Endothelial cell of umbilical vein (primary cell): ENCODE measurements around the gene DNAH6. TPM values are rescaled to one million over a fixed set of nuclear protein-coding genes. Genes with fewer than 3 reads are reported as not detected.

ENCODE experiments used
- BruUV-seq: library from RNA; stranded (reverse); fragments of 400-500 nt; replicated peaks from 2 replicates; lab custom pipeline; 2021; lab: Mats Ljungman, UMichigan
- CTCF ChIA-PET: fragments of 300-600, 350-600 bp; sonication (Branson Sonifier 250); formaldehyde crosslinking; loops from one replicate; lab custom pipeline; 2021; ENCODE audit warnings: antibody characterized with exemption, inconsistent platforms; lab: Charles Lee
- POLR2A ChIA-PET: fragments of 300-600, 350-600 bp; sonication (Branson Sonifier 250); formaldehyde crosslinking; loops from one replicate; lab custom pipeline; 2021; ENCODE audit warnings: antibody characterized with exemption, inconsistent platforms; lab: Charles Lee
- DNase-seq: peaks from one replicate; pipeline ENCODE4 v3.0.0-alpha.2; 2011; ENCODE audit warnings: low read depth, low spot score
- FAIRE-seq: peaks from 2 replicates; lab custom pipeline; 2011; peaks lifted over from hg19 to GRCh38; lab: Jason Lieb, UNC
- H2AFZ ChIP-seq: 2 replicates; pipeline ENCODE4 v1.6.0; 2012; ENCODE audit warnings: low read depth, low read length, control low read depth, inconsistent platforms
- H3K27ac ChIP-seq: 2 replicates; pipeline ENCODE4 v1.5.1; 2011; ENCODE audit warnings: low read depth, mild to moderate bottlenecking, control low read depth, low read length, moderate library complexity; ENCODE audit not compliant: insufficient read depth
- H3K27me3 ChIP-seq, 2 experiments: 2 replicates each; pipeline versions ENCODE4 v1.6.0 to v1.6.1; 2011; ENCODE audit warnings: low read length in 2 of 2, mixed read lengths in 1 of 2; ENCODE audit not compliant: control insufficient read depth in 2 of 2, insufficient read depth in 2 of 2
- H3K36me3 ChIP-seq, 2 experiments: 2 replicates in 1 of 2; 3 replicates in 1 of 2; pipeline ENCODE4 v1.5.1; 2011; ENCODE audit warnings: low read length in 2 of 2, mild to moderate bottlenecking in 1 of 2, moderate library complexity in 1 of 2; ENCODE audit not compliant: control insufficient read depth in 2 of 2, insufficient read depth in 2 of 2; ENCODE audit errors: extremely low read depth in 1 of 2
- H3K4me1 ChIP-seq: 3 replicates; pipeline ENCODE4 v1.5.1; 2011; ENCODE audit warnings: mild to moderate bottlenecking, low read length; ENCODE audit not compliant: control insufficient read depth, insufficient read depth; ENCODE audit errors: extremely low read depth
- H3K4me2 ChIP-seq: 2 replicates; pipeline ENCODE4 v1.6.1; 2011; ENCODE audit warnings: low read length, control low read depth, mixed read lengths; ENCODE audit not compliant: insufficient read depth
- H3K4me3 ChIP-seq, 3 experiments: fragments of 200-600 bp in 1 of 3; sonication (generic), shearing (Covaris generic) in 1 of 3; replicated peaks in 1 of 3; 2 replicates each; pipeline ENCODE4 v1.5.1; 2011 to 2016; ENCODE audit warnings: control low read depth in 3 of 3, low read length in 3 of 3, mild to moderate bottlenecking in 2 of 3, inconsistent platforms in 1 of 3, low read depth in 1 of 3, moderate library complexity in 1 of 3; ENCODE audit not compliant: insufficient read depth in 1 of 3
- H3K79me2 ChIP-seq: 2 replicates; pipeline ENCODE4 v1.6.0; 2012; ENCODE audit warnings: low read length, inconsistent platforms; ENCODE audit not compliant: control insufficient read depth, insufficient read depth
- H3K9ac ChIP-seq: replicated peaks from 2 replicates; pipeline ENCODE3; 2011; ENCODE audit warnings: low read length, control low read depth; ENCODE audit not compliant: insufficient read depth; ENCODE audit errors: extremely low read depth
- H3K9me1 ChIP-seq: replicated peaks from 3 replicates; pipeline ENCODE4 v1.6.0; 2011; ENCODE audit warnings: mild to moderate bottlenecking, low read length; ENCODE audit not compliant: control insufficient read depth, insufficient read depth; ENCODE audit errors: extremely low read depth
- H3K9me3 ChIP-seq: replicated peaks from 2 replicates; pipeline ENCODE4 v1.5.1; 2012; ENCODE audit warnings: low read length, inconsistent platforms; ENCODE audit not compliant: control insufficient read depth, insufficient read depth
- H4K20me1 ChIP-seq: replicated peaks from 2 replicates; pipeline ENCODE3; 2011; ENCODE audit warnings: mild to moderate bottlenecking, low read length; ENCODE audit not compliant: control insufficient read depth, insufficient read depth; ENCODE audit errors: extremely low read depth
- EZH2 ChIP-seq: IDR thresholded peaks from 2 replicates; pipeline ENCODE4 v1.6.1; 2012; ENCODE audit warnings: borderline replicate concordance, low read depth, mild to moderate bottlenecking, moderate library complexity, low read length, inconsistent platforms; ENCODE audit not compliant: severe bottlenecking
- FOS ChIP-seq: IDR thresholded peaks from 2 replicates; pipeline ENCODE4 v1.6.1; 2011; ENCODE audit warnings: mild to moderate bottlenecking, low read length, moderate library complexity, borderline replicate concordance; ENCODE audit not compliant: insufficient read depth
- GATA2 ChIP-seq: IDR thresholded peaks from 2 replicates; pipeline ENCODE4 v1.7.0; 2011; ENCODE audit warnings: low read depth, mild to moderate bottlenecking, moderate library complexity, mixed read lengths, low read length; ENCODE audit not compliant: insufficient read length, insufficient read depth
- JUN ChIP-seq: IDR thresholded peaks from 2 replicates; pipeline ENCODE4 v1.6.1; 2011; ENCODE audit warnings: borderline replicate concordance, low read depth; ENCODE audit not compliant: insufficient read length, insufficient read depth
- MAX ChIP-seq: IDR thresholded peaks from 2 replicates; pipeline ENCODE4 v1.6.1; 2011; ENCODE audit not compliant: insufficient read depth, insufficient read length
- MYC ChIP-seq: IDR thresholded peaks from one replicate; pipeline ENCODE4 v1.6.1; 2011; ENCODE audit warnings: mild to moderate bottlenecking, low read depth, low read length
- POLR2A ChIP-seq: IDR thresholded peaks from 2 replicates; pipeline ENCODE4 v1.6.1; 2012; ENCODE audit warnings: low read depth, mild to moderate bottlenecking, control low read depth, low read length
- POLR2AphosphoS5 ChIP-seq: IDR thresholded peaks from 2 replicates; pipeline ENCODE4 v1.6.1; 2012; ENCODE audit warnings: low read depth, mild to moderate bottlenecking, control low read depth, low read length, moderate library complexity; ENCODE audit not compliant: insufficient read depth
- dilution Hi-C: fragments of 300-500 bp; cut with MboI; formaldehyde crosslinking; loops from one replicate; pipeline ENCODE4 v1.15.0; 2019; ENCODE audit warnings: low sequenced_read_pairs; ENCODE audit not compliant: extremely low pct_ligation_motif_present
- intact Hi-C: fragments of 100-400 bp; cut with micrococcal nuclease; formaldehyde crosslinking; loops from one replicate; pipeline ENCODE4 v1.10.0; 2022
- polyA plus RNA-seq, 4 experiments: library from polyadenylated mRNA; depleted of rRNA in 3 of 4; stranded (reverse) in 3 of 4; unstranded in 1 of 4; fragments of >200 nt; gene quantifications; 2 replicates each; pipeline versions ENCODE4 v1.2.1 to v1.2.3, GENCODE V29; 2011 to 2012; ENCODE audit warnings: missing spikeins in 1 of 4
- total RNA-seq: library from RNA; stranded (reverse); gene quantifications from 2 replicates; pipeline ENCODE4 v1.2.3, GENCODE V29; 2021
- TF ChIP-seq, protein P1 (sequence below), 2 donors: IDR thresholded peaks; 1 replicate in 1 of 2; 2 replicates in 1 of 2; pipeline ENCODE4 v1.5.1; 2011; ENCODE audit warnings: low read length in 2 of 2, mild to moderate bottlenecking in 2 of 2, moderate library complexity in 2 of 2, control low read depth in 1 of 2, inconsistent platforms in 1 of 2, low read depth in 1 of 2; ENCODE audit not compliant: insufficient read depth in 1 of 2; ENCODE audit errors: extremely low read depth in 1 of 2

The DNAH6 gene
- total and polyA plus RNA-seq, 2 donors (not counting 3 experiments of a cell fraction or from before 2014, with no cell fraction given): 0.24 TPM; not detected in 1

DNA sequence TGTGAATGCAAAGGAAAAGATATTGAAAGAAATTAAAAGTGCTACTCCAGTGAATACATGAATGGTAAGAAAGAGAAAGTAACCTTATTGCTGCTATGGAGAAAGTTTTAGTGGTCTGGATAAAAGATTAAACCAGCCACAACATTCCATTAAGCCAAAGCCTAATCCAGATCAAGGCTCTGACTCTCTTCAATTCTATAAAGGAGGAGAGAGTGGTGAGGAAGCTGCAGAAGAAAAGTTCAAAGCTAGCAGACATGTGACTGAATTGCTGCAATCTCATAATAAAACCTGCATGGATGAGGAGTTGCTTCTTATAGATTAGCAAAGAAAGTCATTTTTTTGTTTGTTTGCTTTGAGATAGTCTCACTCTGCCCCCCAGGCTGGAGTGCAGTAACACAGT is 130.2 kb downstream of the DNAH6 start:
- no peak overlapping the region for H3K9ac ChIP-seq

More for the DNA sequence above, 130.2 kb downstream of the DNAH6 start:
- CTCF ChIA-PET: interaction anchor here (0.8 kb wide), 1 partner anchor 120 kb away, joined by 3 read pairs; no protein-coding TSS in a partner anchor
- no peaks in the 10 kb centered on the region for H3K4me1 ChIP-seq
- TF ChIP-seq GATA2 (no peak), EZH2 (no peak), MAX (no peak), FOS (no peak), MYC (no peak), POLR2AphosphoS5 (no peak), JUN (no peak), POLR2A (no peak)
- TF ChIP-seq, protein P1, sequence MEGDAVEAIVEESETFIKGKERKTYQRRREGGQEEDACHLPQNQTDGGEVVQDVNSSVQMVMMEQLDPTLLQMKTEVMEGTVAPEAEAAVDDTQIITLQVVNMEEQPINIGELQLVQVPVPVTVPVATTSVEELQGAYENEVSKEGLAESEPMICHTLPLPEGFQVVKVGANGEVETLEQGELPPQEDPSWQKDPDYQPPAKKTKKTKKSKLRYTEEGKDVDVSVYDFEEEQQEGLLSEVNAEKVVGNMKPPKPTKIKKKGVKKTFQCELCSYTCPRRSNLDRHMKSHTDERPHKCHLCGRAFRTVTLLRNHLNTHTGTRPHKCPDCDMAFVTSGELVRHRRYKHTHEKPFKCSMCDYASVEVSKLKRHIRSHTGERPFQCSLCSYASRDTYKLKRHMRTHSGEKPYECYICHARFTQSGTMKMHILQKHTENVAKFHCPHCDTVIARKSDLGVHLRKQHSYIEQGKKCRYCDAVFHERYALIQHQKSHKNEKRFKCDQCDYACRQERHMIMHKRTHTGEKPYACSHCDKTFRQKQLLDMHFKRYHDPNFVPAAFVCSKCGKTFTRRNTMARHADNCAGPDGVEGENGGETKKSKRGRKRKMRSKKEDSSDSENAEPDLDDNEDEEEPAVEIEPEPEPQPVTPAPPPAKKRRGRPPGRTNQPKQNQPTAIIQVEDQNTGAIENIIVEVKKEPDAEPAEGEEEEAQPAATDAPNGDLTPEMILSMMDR (IDR thresholded peaks at IDR 0.05; ENCODE audit: extremely low read depth in 1 of 2, insufficient read depth in 1 of 2, low read depth in 1 of 2, low read length in 2 of 2): no peak
- no peak overlapping the region for H3K4me3 ChIP-seq
- dilution Hi-C loops (no loop called here), intact Hi-C loops (no loop called here)
- POLR2A ChIA-PET: no interaction called here
- H3K27me3 ChIP-seq: peaks cover 0 to 1% of the 10 kb centered on the region in 2 experiments
- no peak overlapping the region for H2AFZ ChIP-seq
- no peak for DNase-seq
- no TSS peak for BruUV-seq
- no peaks in the 10 kb centered on the region for H3K9me3 ChIP-seq
- H3K4me2 ChIP-seq: no peak overlapping the region
- H4K20me1 ChIP-seq: no peaks in the 10 kb centered on the region
- no peaks in the 10 kb centered on the region for H3K36me3 ChIP-seq
- no peaks in the 10 kb centered on the region for H3K79me2 ChIP-seq
- FAIRE-seq: no peak
- no peak overlapping the region for H3K27ac ChIP-seq
- H3K9me1 ChIP-seq: no peaks in the 10 kb centered on the region
